ENCODE data around the gene KLF7.

GRCh38 chr2:207164006-207164831, 1.5 kb downstream of the KLF7 start:
- TF ChIP-seq EP300 (IDR thresholded peaks at IDR 0.05; ENCODE audit: borderline replicate concordance) = no peak
- no peak for TF ChIP-seq TAF1 (IDR thresholded peaks at IDR 0.05; ENCODE audit: low read depth)
- TF ChIP-seq YY1 (IDR thresholded peaks at IDR 0.05; ENCODE audit: low read depth) = no peak
- no peak for TF ChIP-seq MAX (IDR thresholded peaks at IDR 0.05)

Measured in Ishikawa (cell line).